ENCODE data around the gene NBPF20.
"Not testable (repeated sequence)": the region's sequence is repeated elsewhere in the genome, so short reads cannot be mapped to it uniquely, and the experiment has no call there.

Gene NBPF20

DNA sequence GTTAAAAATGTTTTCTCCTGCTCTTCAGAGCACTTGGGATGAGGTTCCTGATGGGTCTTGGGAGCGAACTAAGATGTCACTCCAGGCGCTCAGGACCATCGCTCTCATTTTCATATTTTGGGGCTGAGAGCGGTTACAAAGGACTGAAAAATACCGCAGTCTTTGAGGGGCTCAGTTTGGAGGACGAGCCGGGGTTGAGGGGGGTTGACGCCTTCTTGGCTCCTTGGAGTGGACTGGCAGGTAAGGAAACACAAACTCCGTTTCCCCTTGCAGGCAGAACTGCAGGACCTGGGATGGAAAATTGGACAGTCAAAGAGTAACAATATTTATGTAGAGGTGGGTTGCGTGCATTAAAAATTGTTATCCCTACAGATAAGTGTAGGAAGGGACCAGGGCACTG, 35.3 kb upstream of the NBPF20 start:
- not testable (repeated sequence) for H4K91ac ChIP-seq (ENCODE audit: low read depth, low read length, poor library complexity); H3K9me3 ChIP-seq (replicated peaks in 1 of 2; ENCODE audit: control insufficient read depth in 2 of 2, insufficient read depth in 1 of 2, low read depth in 1 of 2, low read length in 2 of 2); H2BK15ac ChIP-seq (ENCODE audit: low read length); H2BK5ac ChIP-seq (ENCODE audit: low read length); H3K4me2 ChIP-seq (ENCODE audit: insufficient read depth, low read length, poor library complexity, severe bottlenecking); H4K8ac ChIP-seq (ENCODE audit: low read depth, low read length); H2AFZ ChIP-seq (ENCODE audit: low read length); H3K79me1 ChIP-seq (ENCODE audit: low read depth, low read length); H2AK5ac ChIP-seq (ENCODE audit: low read depth, low read length); H3K4me3 ChIP-seq (ENCODE audit: low read length in 2 of 2); H2BK120ac ChIP-seq (ENCODE audit: low read depth, low read length); H3K4ac ChIP-seq (ENCODE audit: low read length); H3K18ac ChIP-seq (ENCODE audit: low read length); H2BK12ac ChIP-seq (ENCODE audit: low read length); H3K4me1 ChIP-seq (ENCODE audit: control insufficient read depth in 2 of 2, insufficient read depth in 1 of 2, low read depth in 1 of 2, low read length in 2 of 2); H3K27ac ChIP-seq (replicated peaks; ENCODE audit: low read length); H3K14ac ChIP-seq (ENCODE audit: low read length); H3K23ac ChIP-seq (ENCODE audit: low read depth, low read length, poor library complexity); H3K36me3 ChIP-seq (replicated peaks in 1 of 2; ENCODE audit: control insufficient read depth in 2 of 2, insufficient read depth in 2 of 2, low read length in 2 of 2); H3K9ac ChIP-seq (ENCODE audit: low read depth, low read length, poor library complexity); DNase-seq (ENCODE audit: low spot score)
- WGBS, 2 donors (ENCODE audit: extremely low coverage in 2 of 2, insufficient read length in 2 of 2, insufficient replicate concordance in 1 of 2), result no CpG with 5 or more reads among the region's 10 CpGs
- peaks cover 0 to 13% (median 4%) of the 10 kb centered on the region in 3 experiments for H3K27me3 ChIP-seq (ENCODE audit: control insufficient read depth in 3 of 3, insufficient read depth in 3 of 3, low read depth in 1 of 3, low read length in 3 of 3)

DNA sequence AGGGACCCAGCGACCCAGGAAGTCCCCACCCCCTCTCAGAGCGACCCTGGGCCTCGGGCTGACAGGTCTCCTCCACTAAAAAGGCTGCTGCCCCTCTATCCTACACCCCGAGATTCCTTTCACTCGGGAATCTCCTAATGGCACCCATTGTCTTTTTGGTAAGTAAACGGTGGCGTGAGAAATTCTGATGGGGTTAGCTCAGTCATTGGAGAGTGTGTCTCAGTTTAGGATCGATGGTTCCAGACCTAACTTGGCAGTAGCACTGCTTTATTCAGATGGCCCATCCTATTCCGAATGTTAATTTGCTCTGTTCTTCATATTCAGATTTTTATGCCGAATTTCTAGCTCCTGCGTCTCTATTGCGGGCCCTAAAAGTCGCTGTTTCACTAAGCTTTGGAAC, 34.6 kb upstream of the NBPF20 start:
- H3K4me3 ChIP-seq (ENCODE audit: low read length in 2 of 2); H2AK5ac ChIP-seq (ENCODE audit: low read depth, low read length); H3K14ac ChIP-seq (ENCODE audit: low read length); H3K79me1 ChIP-seq (ENCODE audit: low read depth, low read length); H2BK120ac ChIP-seq (ENCODE audit: low read depth, low read length); H3K18ac ChIP-seq (ENCODE audit: low read length); DNase-seq (ENCODE audit: low spot score); H3K4ac ChIP-seq (ENCODE audit: low read length); H3K4me1 ChIP-seq (ENCODE audit: control insufficient read depth in 2 of 2, insufficient read depth in 1 of 2, low read depth in 1 of 2, low read length in 2 of 2); H3K36me3 ChIP-seq (replicated peaks in 1 of 2; ENCODE audit: control insufficient read depth in 2 of 2, insufficient read depth in 2 of 2, low read length in 2 of 2); H3K23ac ChIP-seq (ENCODE audit: low read depth, low read length, poor library complexity); H2BK12ac ChIP-seq (ENCODE audit: low read length); H3K27ac ChIP-seq (replicated peaks; ENCODE audit: low read length); H4K8ac ChIP-seq (ENCODE audit: low read depth, low read length); H4K91ac ChIP-seq (ENCODE audit: low read depth, low read length, poor library complexity); H2BK15ac ChIP-seq (ENCODE audit: low read length); H3K9me3 ChIP-seq (replicated peaks in 1 of 2; ENCODE audit: control insufficient read depth in 2 of 2, insufficient read depth in 1 of 2, low read depth in 1 of 2, low read length in 2 of 2); H2BK5ac ChIP-seq (ENCODE audit: low read length); H3K9ac ChIP-seq (ENCODE audit: low read depth, low read length, poor library complexity); H2AFZ ChIP-seq (ENCODE audit: low read length): not testable (repeated sequence)
- WGBS, 2 donors (ENCODE audit: extremely low coverage in 2 of 2, insufficient read length in 2 of 2, insufficient replicate concordance in 1 of 2), result no CpG with 5 or more reads among the region's 13 CpGs
- peak overlapping the region; percentile 18 for H3K4me2 ChIP-seq (ENCODE audit: insufficient read depth, low read length, poor library complexity, severe bottlenecking)
- peaks cover 0 to 12% (median 6%) of the 10 kb centered on the region in 3 experiments for H3K27me3 ChIP-seq (ENCODE audit: control insufficient read depth in 3 of 3, insufficient read depth in 3 of 3, low read depth in 1 of 3, low read length in 3 of 3)

GRCh38 chr1:145459591-145459990, 34.2 kb upstream of the NBPF20 start:
- H4K91ac ChIP-seq (ENCODE audit: low read depth, low read length, poor library complexity); H3K4ac ChIP-seq (ENCODE audit: low read length); H3K9me3 ChIP-seq (replicated peaks in 1 of 2; ENCODE audit: control insufficient read depth in 2 of 2, insufficient read depth in 1 of 2, low read depth in 1 of 2, low read length in 2 of 2); H3K4me3 ChIP-seq (ENCODE audit: low read length in 2 of 2); H3K14ac ChIP-seq (ENCODE audit: low read length); H2BK12ac ChIP-seq (ENCODE audit: low read length); H2BK120ac ChIP-seq (ENCODE audit: low read depth, low read length); H4K8ac ChIP-seq (ENCODE audit: low read depth, low read length); H2AFZ ChIP-seq (ENCODE audit: low read length); H3K9ac ChIP-seq (ENCODE audit: low read depth, low read length, poor library complexity); H3K23ac ChIP-seq (ENCODE audit: low read depth, low read length, poor library complexity); DNase-seq (ENCODE audit: low spot score); H3K27ac ChIP-seq (replicated peaks; ENCODE audit: low read length); H3K79me1 ChIP-seq (ENCODE audit: low read depth, low read length); H2BK15ac ChIP-seq (ENCODE audit: low read length); H3K36me3 ChIP-seq (replicated peaks in 1 of 2; ENCODE audit: control insufficient read depth in 2 of 2, insufficient read depth in 2 of 2, low read length in 2 of 2); H3K4me1 ChIP-seq (ENCODE audit: control insufficient read depth in 2 of 2, insufficient read depth in 1 of 2, low read depth in 1 of 2, low read length in 2 of 2); H2AK5ac ChIP-seq (ENCODE audit: low read depth, low read length); H3K18ac ChIP-seq (ENCODE audit: low read length); H3K4me2 ChIP-seq (ENCODE audit: insufficient read depth, low read length, poor library complexity, severe bottlenecking); H2BK5ac ChIP-seq (ENCODE audit: low read length): not testable (repeated sequence)
- no CpG with 5 or more reads among the region's 27 CpGs for WGBS, 2 donors (ENCODE audit: extremely low coverage in 2 of 2, insufficient read length in 2 of 2, insufficient replicate concordance in 1 of 2)
- peaks cover 0 to 16% (median 6%) of the 10 kb centered on the region in 3 experiments for H3K27me3 ChIP-seq (ENCODE audit: control insufficient read depth in 3 of 3, insufficient read depth in 3 of 3, low read depth in 1 of 3, low read length in 3 of 3)

DNA sequence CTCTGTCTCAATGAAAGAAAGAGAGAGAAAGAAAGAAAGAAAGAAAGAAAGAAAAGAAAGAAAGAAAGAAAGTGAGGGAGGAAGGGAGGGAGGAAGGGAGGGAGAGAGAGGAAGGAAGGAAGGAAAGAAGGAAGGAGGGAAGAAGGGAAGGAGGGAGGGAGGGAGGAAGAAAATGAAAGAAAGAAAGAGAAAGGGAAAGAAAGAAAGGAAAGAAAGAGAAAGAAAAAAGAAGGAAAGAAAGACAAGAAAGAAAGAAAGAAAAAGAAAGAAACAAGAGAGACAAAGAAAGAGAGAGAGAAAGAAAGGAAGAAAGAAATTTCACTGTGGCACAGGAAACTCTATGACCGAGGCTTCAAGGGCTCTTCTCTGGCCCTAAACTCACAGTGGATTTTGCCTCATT, 33.7 kb upstream of the NBPF20 start:
- H2AFZ ChIP-seq (ENCODE audit: low read length); H2BK15ac ChIP-seq (ENCODE audit: low read length); H3K4ac ChIP-seq (ENCODE audit: low read length); H3K9me3 ChIP-seq (replicated peaks in 1 of 2; ENCODE audit: control insufficient read depth in 2 of 2, insufficient read depth in 1 of 2, low read depth in 1 of 2, low read length in 2 of 2); H3K23ac ChIP-seq (ENCODE audit: low read depth, low read length, poor library complexity); H3K18ac ChIP-seq (ENCODE audit: low read length); H2AK5ac ChIP-seq (ENCODE audit: low read depth, low read length); H3K4me3 ChIP-seq (ENCODE audit: low read length in 2 of 2); H3K4me2 ChIP-seq (ENCODE audit: insufficient read depth, low read length, poor library complexity, severe bottlenecking); H2BK120ac ChIP-seq (ENCODE audit: low read depth, low read length); H4K8ac ChIP-seq (ENCODE audit: low read depth, low read length); H4K91ac ChIP-seq (ENCODE audit: low read depth, low read length, poor library complexity); H3K36me3 ChIP-seq (replicated peaks in 1 of 2; ENCODE audit: control insufficient read depth in 2 of 2, insufficient read depth in 2 of 2, low read length in 2 of 2); H3K9ac ChIP-seq (ENCODE audit: low read depth, low read length, poor library complexity); DNase-seq (ENCODE audit: low spot score); H3K27ac ChIP-seq (replicated peaks; ENCODE audit: low read length); H3K4me1 ChIP-seq (ENCODE audit: control insufficient read depth in 2 of 2, insufficient read depth in 1 of 2, low read depth in 1 of 2, low read length in 2 of 2); H2BK5ac ChIP-seq (ENCODE audit: low read length); H3K14ac ChIP-seq (ENCODE audit: low read length); H2BK12ac ChIP-seq (ENCODE audit: low read length); H3K79me1 ChIP-seq (ENCODE audit: low read depth, low read length): not testable (repeated sequence)
- no CpG with 5 or more reads among the region's 1 CpG for WGBS, 2 donors (ENCODE audit: extremely low coverage in 2 of 2, insufficient read length in 2 of 2, insufficient replicate concordance in 1 of 2)
- H3K27me3 ChIP-seq (ENCODE audit: control insufficient read depth in 3 of 3, insufficient read depth in 3 of 3, low read depth in 1 of 3, low read length in 3 of 3), result peaks cover 0 to 18% (median 6%) of the 10 kb centered on the region in 3 experiments

Measured in neuronal stem cell (in vitro differentiated cells).